DOHH2 (cell line): Measurements from ENCODE around the gene INKA2.

Source experiments
- EZH2phosphoT487 ChIP-seq: fragments of 200-600 bp; sonication (generic); IDR thresholded peaks from 2 replicates; pipeline ENCODE4 v1.6.1; 2017; ENCODE audit warnings: borderline replicate concordance, mild to moderate bottlenecking, antibody characterized with exemption, low read length, moderate library complexity, mixed read lengths
- TF ChIP-seq, protein P1 (sequence below): fragments of 200-600 bp; sonication (generic); IDR thresholded peaks from one replicate; pipeline ENCODE4 v1.5.1; 2014; ENCODE audit warnings: antibody characterized with exemption, mild to moderate bottlenecking, low read depth, low read length; ENCODE audit not compliant: poor library complexity, severe bottlenecking

DNA sequence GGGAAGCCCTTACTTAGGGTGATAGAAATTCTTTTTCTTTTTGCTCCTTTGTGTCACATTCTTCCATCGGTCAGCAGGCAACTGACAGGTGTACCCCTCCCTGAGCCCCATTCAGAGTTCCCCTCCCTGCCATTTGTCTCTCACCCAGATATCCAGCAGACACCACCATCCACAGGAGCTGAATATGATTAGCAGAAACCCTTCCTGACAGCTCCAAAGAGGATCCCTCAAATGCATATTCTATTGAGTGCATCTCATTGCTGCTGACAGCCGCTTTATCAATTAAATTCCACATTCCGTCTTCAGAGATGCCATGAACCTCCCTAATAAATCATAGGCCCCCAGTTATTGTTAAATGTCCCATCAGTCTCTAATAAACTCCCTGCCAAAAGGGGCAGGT, 10.4 kb upstream of the INKA2 start:
- TF ChIP-seq, protein P1, sequence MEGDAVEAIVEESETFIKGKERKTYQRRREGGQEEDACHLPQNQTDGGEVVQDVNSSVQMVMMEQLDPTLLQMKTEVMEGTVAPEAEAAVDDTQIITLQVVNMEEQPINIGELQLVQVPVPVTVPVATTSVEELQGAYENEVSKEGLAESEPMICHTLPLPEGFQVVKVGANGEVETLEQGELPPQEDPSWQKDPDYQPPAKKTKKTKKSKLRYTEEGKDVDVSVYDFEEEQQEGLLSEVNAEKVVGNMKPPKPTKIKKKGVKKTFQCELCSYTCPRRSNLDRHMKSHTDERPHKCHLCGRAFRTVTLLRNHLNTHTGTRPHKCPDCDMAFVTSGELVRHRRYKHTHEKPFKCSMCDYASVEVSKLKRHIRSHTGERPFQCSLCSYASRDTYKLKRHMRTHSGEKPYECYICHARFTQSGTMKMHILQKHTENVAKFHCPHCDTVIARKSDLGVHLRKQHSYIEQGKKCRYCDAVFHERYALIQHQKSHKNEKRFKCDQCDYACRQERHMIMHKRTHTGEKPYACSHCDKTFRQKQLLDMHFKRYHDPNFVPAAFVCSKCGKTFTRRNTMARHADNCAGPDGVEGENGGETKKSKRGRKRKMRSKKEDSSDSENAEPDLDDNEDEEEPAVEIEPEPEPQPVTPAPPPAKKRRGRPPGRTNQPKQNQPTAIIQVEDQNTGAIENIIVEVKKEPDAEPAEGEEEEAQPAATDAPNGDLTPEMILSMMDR = no peak
- no peak for TF ChIP-seq EZH2phosphoT487
